K562 (cell line): ENCODE measurements around the gene AFF1. TPM values are rescaled to one million over a fixed set of nuclear protein-coding genes. Genes with fewer than 3 reads are reported as not detected.

ENCODE experiments used
- ATAC-seq: fragments of 200-7000 bp; cut with Tn5 transposase; 3 replicates; pipeline ENCODE4 v1.9.1; 2020; ENCODE audit warnings: moderate library complexity
- BruUV-seq: library from RNA; stranded (reverse); fragments of 400-500 nt; replicated peaks from 2 replicates; lab custom pipeline; 2021; lab: Mats Ljungman, UMichigan
- CTCF ChIA-PET: fragments of 300-600 bp; formaldehyde crosslinking; extraction: SDS; loops from one replicate; lab custom pipeline; 2021; ENCODE audit warnings: low intra/inter-chr PET ratio; lab: Yijun Ruan, JAX
- POLR2A ChIA-PET: fragments of 300-600, 350-650 bp; sonication (Branson Sonifier 250); formaldehyde crosslinking; extraction: SDS; loops from one replicate; lab custom pipeline; 2021; ENCODE audit warnings: antibody characterized with exemption, inconsistent platforms; lab: Yijun Ruan, JAX
- DNase-seq, 4 experiments: peaks; one replicate each; pipeline versions ENCODE4 v3.0.0 to v3.0.0-alpha.2; 2011 to 2018; ENCODE audit warnings: low spot score in 3 of 4, mixed read lengths in 3 of 4; ENCODE audit errors: extremely low read depth in 1 of 4
- FAIRE-seq: peaks from 2 replicates; lab custom pipeline; 2011; peaks lifted over from hg19 to GRCh38; lab: Jason Lieb, UNC
- H2AFZ ChIP-seq: 2 replicates; pipeline ENCODE4 v1.6.0; 2011; ENCODE audit warnings: low read depth, low read length, control low read depth, inconsistent platforms
- H3K27ac ChIP-seq: fragments of 200-600 bp; 3 replicates; pipeline ENCODE4 v1.8.0; 2011; ENCODE audit warnings: low read depth, mild to moderate bottlenecking, control low read depth, inconsistent platforms, low read length, moderate library complexity, mixed read lengths; ENCODE audit errors: extremely low read depth
- H3K27me3 ChIP-seq, 2 experiments: fragments of 300-600 bp in 1 of 2; 2 replicates in 1 of 2; 3 replicates in 1 of 2; pipeline versions ENCODE4 v1.6.0 to v1.8.0; 2011; ENCODE audit warnings: inconsistent platforms in 2 of 2, low read length in 2 of 2, mild to moderate bottlenecking in 1 of 2, mixed read lengths in 1 of 2, moderate library complexity in 1 of 2; ENCODE audit not compliant: control insufficient read depth in 2 of 2, insufficient read depth in 2 of 2
- H3K36me3 ChIP-seq: fragments of 300-600 bp; 3 replicates; pipeline ENCODE4 v1.8.0; 2011; ENCODE audit warnings: mild to moderate bottlenecking, low read length, inconsistent platforms; ENCODE audit not compliant: control insufficient read depth, insufficient read depth
- H3K4me1 ChIP-seq, 2 experiments: fragments of 200-600 bp in 1 of 2; replicated peaks in 1 of 2; 2 replicates in 1 of 2; 3 replicates in 1 of 2; pipeline versions ENCODE4 v1.5.1 to v1.8.0; 2011; ENCODE audit warnings: inconsistent platforms in 2 of 2, low read length in 2 of 2, mild to moderate bottlenecking in 1 of 2, mixed read lengths in 1 of 2, moderate library complexity in 1 of 2; ENCODE audit not compliant: control insufficient read depth in 2 of 2, insufficient read depth in 2 of 2
- H3K4me2 ChIP-seq: 2 replicates; pipeline ENCODE4 v1.6.1; 2011; ENCODE audit warnings: low read length, control low read depth, inconsistent platforms, mixed read lengths; ENCODE audit not compliant: insufficient read depth
- H3K4me3 ChIP-seq: fragments of 200-600 bp; sonication (generic), shearing (Covaris generic); 2 replicates; pipeline ENCODE4 v1.5.1; 2016; ENCODE audit warnings: control low read depth, inconsistent platforms
- H3K79me2 ChIP-seq: fragments of 200-600 bp; 3 replicates; pipeline ENCODE4 v1.8.0; 2011; ENCODE audit warnings: low read length, inconsistent platforms; ENCODE audit not compliant: control insufficient read depth, insufficient read depth
- H3K9ac ChIP-seq, 2 experiments: 2 replicates each; pipeline versions ENCODE4 v1.6.0 to v1.6.1; 2011; ENCODE audit warnings: low read depth in 2 of 2, low read length in 2 of 2, control low read depth in 1 of 2, inconsistent platforms in 1 of 2, mild to moderate bottlenecking in 1 of 2, mixed read lengths in 1 of 2; ENCODE audit not compliant: insufficient read depth in 1 of 2
- H3K9me1 ChIP-seq: one replicate; pipeline ENCODE4 v1.6.0; 2011; ENCODE audit warnings: inconsistent platforms, mild to moderate bottlenecking, low read length, moderate library complexity; ENCODE audit not compliant: control insufficient read depth, insufficient read depth
- H3K9me3 ChIP-seq: replicated peaks from 2 replicates; pipeline ENCODE4 v1.5.1; 2011; ENCODE audit warnings: low read depth, low read length, inconsistent platforms; ENCODE audit not compliant: control insufficient read depth, insufficient read depth
- H4K20me1 ChIP-seq: replicated peaks from 2 replicates; pipeline ENCODE4 v1.6.1; 2011; ENCODE audit warnings: low read length, inconsistent platforms, mixed read lengths; ENCODE audit not compliant: control insufficient read depth, insufficient read depth
- CEBPG ChIP-seq, 3 experiments: fragments of 200-800 bp in 1 of 3; sonication (Bioruptor generic) in 1 of 3; sonication (generic) in 1 of 3; formaldehyde crosslinking in 1 of 3; IDR thresholded peaks in 2 of 3; conservative IDR thresholded peaks in 1 of 3; 2 replicates each; pipeline versions ENCODE4 v1.6.1 to v1.8.0; 2016 to 2022; ENCODE audit warnings: missing compliant biosample characterization in 2 of 3, missing genetic modification characterization in 2 of 3, mild to moderate bottlenecking in 1 of 3, missing genetic modification reagents in 1 of 3
- CHD4 ChIP-seq: fragments of 200-600 bp; sonication (generic); IDR thresholded peaks from 3 replicates; pipeline ENCODE4 v1.6.1; 2012; ENCODE audit warnings: low read depth, mild to moderate bottlenecking, mixed read lengths, low read length, inconsistent platforms; ENCODE audit not compliant: insufficient read depth, insufficient replicate concordance, poor library complexity, severe bottlenecking
- CTCF ChIP-seq, 3 experiments: IDR thresholded peaks in 2 of 3; conservative IDR thresholded peaks in 1 of 3; 2 replicates each; pipeline ENCODE4 v1.5.1; 2011 to 2012; ENCODE audit warnings: low read length in 3 of 3, mild to moderate bottlenecking in 3 of 3, control low read depth in 2 of 3, improper control_type of control experiment in 1 of 3, inconsistent platforms in 1 of 3, low read depth in 1 of 3, mixed read lengths in 1 of 3, moderate library complexity in 1 of 3; ENCODE audit not compliant: insufficient read depth in 2 of 3
- CTCFL ChIP-seq: IDR thresholded peaks from 2 replicates; pipeline ENCODE4 v1.6.1; 2011; ENCODE audit warnings: borderline replicate concordance, low read depth, mild to moderate bottlenecking, moderate library complexity, low read length; ENCODE audit not compliant: insufficient read depth, poor library complexity, severe bottlenecking
- ELF1 ChIP-seq: fragments of 200-800 bp; sonication (Bioruptor generic); IDR thresholded peaks from 2 replicates; pipeline ENCODE4 v1.6.1; 2016; ENCODE audit warnings: missing genetic modification characterization, missing compliant biosample characterization
- EWSR1 ChIP-seq: fragments of 450-650 bp; IDR thresholded peaks from 2 replicates; pipeline ENCODE4 v1.6.1; 2018; ENCODE audit warnings: borderline replicate concordance, mild to moderate bottlenecking, low read depth, moderate library complexity; ENCODE audit not compliant: partially characterized antibody
- FOXJ3 ChIP-seq: sonication (generic); formaldehyde crosslinking; IDR thresholded peaks from 2 replicates; pipeline ENCODE4 v1.4.0; 2020; ENCODE audit warnings: mild to moderate bottlenecking, missing genetic modification reagents
- HMBOX1 ChIP-seq: sonication (generic); IDR thresholded peaks from 2 replicates; pipeline ENCODE4 v1.6.1; 2016
- NONO ChIP-seq, 2 experiments: fragments of 200-400 bp in 1 of 2; fragments of 450-650 bp in 1 of 2; formaldehyde crosslinking in 1 of 2; IDR thresholded peaks; 2 replicates each; pipeline ENCODE4 v1.6.1; 2017; ENCODE audit warnings: low read depth in 2 of 2, mild to moderate bottlenecking in 2 of 2, moderate library complexity in 2 of 2, low read length in 1 of 2
- SPI1 ChIP-seq: IDR thresholded peaks from 2 replicates; pipeline ENCODE4 v1.6.1; 2011; ENCODE audit warnings: low read depth, low read length, control low read depth, borderline replicate concordance
- VEZF1 ChIP-seq: fragments of 200-800 bp; sonication (Bioruptor generic); IDR thresholded peaks from 2 replicates; pipeline ENCODE4 v1.6.1; 2017; ENCODE audit warnings: missing genetic modification characterization, missing compliant biosample characterization
- ZNF134 ChIP-seq: fragments of 250-450 bp; sonication (Bioruptor Pico); conservative IDR thresholded peaks from 2 replicates; pipeline ENCODE4 v1.4.0; 2020
- WGBS: fragments of 100-300 bp; shearing (Covaris generic); methylation state at CpG from one replicate; pipeline ENCODE4 v1.1.6; 2016; ENCODE audit warnings: low coverage, mixed read lengths; ENCODE audit not compliant: insufficient coverage; ENCODE audit errors: missing lambda C conversion rate; 5-methylcytosine and 5-hydroxymethylcytosine counted together
- in situ Hi-C: fragments of 300-500 bp; cut with MboI; formaldehyde crosslinking; loops from 4 replicates; pipeline ENCODE4 v1.15.0; 2018; ENCODE audit warnings: inconsistent platforms, mixed read lengths
- intact Hi-C: fragments of 100-400 bp; cut with micrococcal nuclease; formaldehyde crosslinking; loops from 2 replicates; pipeline ENCODE4 v1.14.2; 2022
- polyA plus RNA-seq, 8 experiments: library from polyadenylated mRNA; depleted of rRNA in 4 of 8; stranded (reverse) in 5 of 8; unstranded in 3 of 8; fragments of >200 nt; fragmentation: Nextera tagmentation in 2 of 8; fragmentation: Illumina TruSeq in 1 of 8; extraction: Ambion mirVana in 2 of 8; extraction: Trizol in 1 of 8; gene quantifications; 2 replicates each; pipeline versions ENCODE4 v1.2.1 to v1.2.3, GENCODE V29; 2011 to 2014; ENCODE audit warnings: inconsistent platforms in 1 of 8, missing spikeins in 1 of 8
- total RNA-seq, 7 experiments: library from RNA; depleted of rRNA in 6 of 7; stranded (reverse); fragments of >200 nt in 6 of 7; fragmentation: Illumina TruSeq in 2 of 7; extraction: Trizol in 2 of 7; gene quantifications; 2 replicates each; pipeline versions ENCODE4 v1.2.1 to v1.2.3, GENCODE V29; 2011 to 2021; ENCODE audit warnings: low replicate concordance in 1 of 7

The AFF1 gene
- total and polyA plus RNA-seq, 9 of the 15 experiments (the other 6 are each of a cell fraction or from before 2014, with no cell fraction given): 4.1 to 47.5 (median 17.2) TPM

- Histone ChIP-seq H3K79me2 (no peaks in the 10 kb centered on the region), H2AFZ (peak overlapping the region; percentile 22; the same call in 1 of the 2 replicates), H3K9me3 (no peaks in the 10 kb centered on the region), H3K4me2 (no peak overlapping the region), H3K9me1 (no peaks in the 10 kb centered on the region)
- no TSS peak for BruUV-seq
- ATAC-seq: no peak
- WGBS: 6% methylated on average over 2 of the region's 2 CpGs
- no peak for DNase-seq
- POLR2A ChIA-PET: no interaction called here
- FAIRE-seq: no peak
- TF ChIP-seq SPI1 (peak; percentile 36; the same call in 1 of the 2 replicates), CTCF (IDR thresholded peaks at IDR 0.05 in 2 of 3, conservative IDR thresholded peaks at IDR 0.05 in 1 of 3; ENCODE audit: insufficient read depth in 2 of 3, low read depth in 1 of 3, low read length in 3 of 3) (no peak), CEBPG (CRISPR knock-in tag; IDR thresholded peaks at IDR 0.05) (no peak), CEBPG (tag; conservative IDR thresholded peaks at IDR 0.05 in 1 of 2, IDR thresholded peaks at IDR 0.05 in 1 of 2) (0 out of 4 replicates have a peak, but pooled peaks of 1 of the 2 experiments have one; percentile 44), ZNF134 (CRISPR knock-in tag) (no peak), NONO (IDR thresholded peaks at IDR 0.05; ENCODE audit: low read depth in 2 of 2, low read length in 1 of 2) (no peak), EWSR1 (no peak), HMBOX1 (no peak), ELF1 (no peak), CTCFL (no peak), FOXJ3 (CRISPR knock-in tag) (no peak), CHD4 (no peak), VEZF1 (CRISPR knock-in tag) (peak; percentile 41; the same call in 1 of the 2 replicates)
- TF ChIP-seq, all 486 proteins: peak for 3
- no peak overlapping the region for H3K27ac ChIP-seq
- intact Hi-C loops (no loop called here), in situ Hi-C loops (loop anchor here (10.0 kb wide), 2 partner anchors 327 to 547 kb away; no protein-coding TSS in a partner anchor)
- H3K9ac ChIP-seq: no peak overlapping the region
- H4K20me1 ChIP-seq: no peaks in the 10 kb centered on the region
- CTCF ChIA-PET: no interaction called here
- peaks cover 5 to 10% of the 10 kb centered on the region in 2 experiments; a peak in 3 of 5 replicates for H3K4me1 ChIP-seq
- no peaks in the 10 kb centered on the region for H3K36me3 ChIP-seq
- H3K4me3 ChIP-seq: no peak overlapping the region
- no peaks in the 10 kb centered on the region for H3K27me3 ChIP-seq
Measured at GRCh38 chr4:86908251-86908657, 26.6 kb upstream of the AFF1 start.
